ENCODE results near the gene CSMD2.

Gene CSMD2

GRCh38 chr1:33656467-33657005 is 508.5 kb downstream of the CSMD2 start:
- in situ Hi-C loops (cut with HindIII; ENCODE audit: low sequenced_read_pairs) = no loop called here

- in situ Hi-C loops (cut with HindIII; ENCODE audit: low sequenced_read_pairs) = no loop called here
These were observed 509.5 kb downstream of the CSMD2 start for GRCh38 chr1:33655496-33655895.

GRCh38 chr1:33654267-33654834 is 510.7 kb downstream of the CSMD2 start:
- in situ Hi-C loops (cut with HindIII; ENCODE audit: low sequenced_read_pairs) = no loop called here

- in situ Hi-C loops (cut with HindIII; ENCODE audit: low sequenced_read_pairs) = no loop called here
These were observed 511.8 kb downstream of the CSMD2 start for GRCh38 chr1:33653226-33653625.

- in situ Hi-C loops (cut with HindIII; ENCODE audit: low sequenced_read_pairs) = no loop called here
These were observed 514.3 kb downstream of the CSMD2 start for GRCh38 chr1:33650708-33651107.

GRCh38 chr1:33649759-33650158 is 515.3 kb downstream of the CSMD2 start:
- in situ Hi-C loops (cut with HindIII; ENCODE audit: low sequenced_read_pairs) = no loop called here

- in situ Hi-C loops (cut with HindIII; ENCODE audit: low sequenced_read_pairs) = no loop called here
These were observed 521.8 kb downstream of the CSMD2 start for GRCh38 chr1:33643216-33643615.

- in situ Hi-C loops (cut with HindIII; ENCODE audit: low sequenced_read_pairs) = no loop called here
These were observed 523.8 kb downstream of the CSMD2 start for GRCh38 chr1:33641104-33641830.

- in situ Hi-C loops (cut with HindIII; ENCODE audit: low sequenced_read_pairs) = no loop called here
These were observed 524.8 kb downstream of the CSMD2 start for GRCh38 chr1:33640114-33640660.

GRCh38 chr1:33637846-33638440 is 527.1 kb downstream of the CSMD2 start:
- in situ Hi-C loops (cut with HindIII; ENCODE audit: low sequenced_read_pairs) = no loop called here

GRCh38 chr1:33636209-33636608 is 528.8 kb downstream of the CSMD2 start:
- in situ Hi-C loops (cut with HindIII; ENCODE audit: low sequenced_read_pairs) = no loop called here

- in situ Hi-C loops (cut with HindIII; ENCODE audit: low sequenced_read_pairs) = no loop called here
These were observed 529.6 kb downstream of the CSMD2 start for GRCh38 chr1:33635336-33636012.

- in situ Hi-C loops (cut with HindIII; ENCODE audit: low sequenced_read_pairs) = no loop called here
These were observed 530.2 kb downstream of the CSMD2 start for GRCh38 chr1:33634806-33635205.

- in situ Hi-C loops (cut with HindIII; ENCODE audit: low sequenced_read_pairs) = no loop called here
These were observed 530.9 kb downstream of the CSMD2 start for GRCh38 chr1:33634143-33634542.

- in situ Hi-C loops (cut with HindIII; ENCODE audit: low sequenced_read_pairs) = no loop called here
These were observed 531.8 kb downstream of the CSMD2 start for GRCh38 chr1:33633019-33633801.

- in situ Hi-C loops (cut with HindIII; ENCODE audit: low sequenced_read_pairs) = no loop called here
These were observed 534.3 kb downstream of the CSMD2 start for GRCh38 chr1:33630686-33631085.

- in situ Hi-C loops (cut with HindIII; ENCODE audit: low sequenced_read_pairs) = no loop called here
These were observed 538.2 kb downstream of the CSMD2 start for GRCh38 chr1:33626801-33627200.

- in situ Hi-C loops (cut with HindIII; ENCODE audit: low sequenced_read_pairs) = loop anchor here (25.0 kb wide), 1 partner anchor 363 kb away; the partner anchor contains the start of gene ZNF362
These were observed 539.8 kb downstream of the CSMD2 start for GRCh38 chr1:33624991-33625870.

- in situ Hi-C loops (cut with HindIII; ENCODE audit: low sequenced_read_pairs) = loop anchor here (25.0 kb wide), 1 partner anchor 362 kb away; the partner anchor contains the start of gene ZNF362
These were observed 540.6 kb downstream of the CSMD2 start for GRCh38 chr1:33624261-33624990.

Data from DLD1 (cell line).